GM19238 (cell line): ENCODE data around the gene ALDH3A1.
A peak's percentile ranks its signal among the peaks of the same experiment; 100 is the strongest.
"Not testable (repeated sequence)": the region's sequence is repeated elsewhere in the genome, so short reads cannot be mapped to it uniquely, and the experiment has no call there.

ENCODE experiments used
- DNase-seq: peaks from one replicate; pipeline ENCODE4 v3.0.0; 2011; ENCODE audit warnings: low spot score; ENCODE audit not compliant: insufficient read length

Gene ALDH3A1

GRCh38 chr17:19747829-19748806 lies at the start of gene ALDH3A1:
Gene ALDH3A1 (minus strand): TSS chr17:19748298. CDS start chr17:19745129, 3,169 bp downstream.
- no peak for DNase-seq

DNA sequence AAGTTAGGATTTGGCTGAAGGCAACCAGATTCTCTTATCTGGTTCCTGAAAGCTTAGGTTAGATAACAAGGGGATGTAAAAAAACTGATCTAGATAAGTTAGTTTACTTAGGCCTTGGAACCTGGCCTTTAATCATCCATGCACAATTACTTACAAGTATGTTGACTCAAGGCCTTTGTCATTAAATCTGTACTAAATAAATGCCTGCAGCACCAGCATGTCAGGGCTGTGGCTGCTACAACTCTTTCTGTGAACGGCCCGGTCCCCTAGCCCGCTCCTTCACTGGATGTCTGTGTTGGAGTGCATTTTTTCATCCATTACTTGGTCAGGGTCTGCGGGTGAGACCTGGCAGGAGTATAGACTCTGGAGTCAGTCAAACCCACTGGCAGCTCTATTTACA lies 48.4 kb upstream of the ALDH3A1 start:
- no peak for DNase-seq

DNA sequence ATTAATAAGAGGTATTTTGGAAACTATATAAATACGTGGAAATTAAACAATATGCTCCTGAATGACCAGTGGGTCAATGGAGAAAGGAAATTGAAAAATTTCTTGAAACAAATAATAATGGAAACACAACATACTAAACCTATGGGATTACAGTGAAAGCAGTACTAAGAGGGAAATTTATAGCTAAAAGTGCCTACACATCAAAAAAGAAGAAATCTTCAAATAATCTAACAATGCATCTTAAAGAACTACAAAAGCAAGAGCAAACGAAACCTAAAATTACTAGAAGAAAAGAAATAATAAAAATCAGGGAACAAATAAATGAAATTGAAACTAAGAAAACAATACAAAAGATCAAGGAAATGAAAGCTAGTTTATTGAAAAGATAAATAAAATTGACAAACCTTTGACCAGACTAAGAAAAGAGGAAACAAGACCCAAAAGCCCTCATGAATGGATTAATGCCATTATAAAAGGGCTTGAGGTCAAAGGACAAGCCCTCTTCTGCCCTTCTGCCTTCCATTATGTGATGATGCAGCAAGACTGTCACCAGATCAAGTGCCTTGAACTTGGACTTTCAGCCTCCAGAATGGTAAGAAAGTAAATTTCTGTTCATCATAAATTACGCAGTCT lies 43.9 kb upstream of the ALDH3A1 start:
- no peak for DNase-seq

GRCh38 chr17:19787733-19788357 lies 39.7 kb upstream of the ALDH3A1 start:
- no peak for DNase-seq

GRCh38 chr17:19785854-19786253 lies 37.8 kb upstream of the ALDH3A1 start:
- DNase-seq, result no peak

DNA sequence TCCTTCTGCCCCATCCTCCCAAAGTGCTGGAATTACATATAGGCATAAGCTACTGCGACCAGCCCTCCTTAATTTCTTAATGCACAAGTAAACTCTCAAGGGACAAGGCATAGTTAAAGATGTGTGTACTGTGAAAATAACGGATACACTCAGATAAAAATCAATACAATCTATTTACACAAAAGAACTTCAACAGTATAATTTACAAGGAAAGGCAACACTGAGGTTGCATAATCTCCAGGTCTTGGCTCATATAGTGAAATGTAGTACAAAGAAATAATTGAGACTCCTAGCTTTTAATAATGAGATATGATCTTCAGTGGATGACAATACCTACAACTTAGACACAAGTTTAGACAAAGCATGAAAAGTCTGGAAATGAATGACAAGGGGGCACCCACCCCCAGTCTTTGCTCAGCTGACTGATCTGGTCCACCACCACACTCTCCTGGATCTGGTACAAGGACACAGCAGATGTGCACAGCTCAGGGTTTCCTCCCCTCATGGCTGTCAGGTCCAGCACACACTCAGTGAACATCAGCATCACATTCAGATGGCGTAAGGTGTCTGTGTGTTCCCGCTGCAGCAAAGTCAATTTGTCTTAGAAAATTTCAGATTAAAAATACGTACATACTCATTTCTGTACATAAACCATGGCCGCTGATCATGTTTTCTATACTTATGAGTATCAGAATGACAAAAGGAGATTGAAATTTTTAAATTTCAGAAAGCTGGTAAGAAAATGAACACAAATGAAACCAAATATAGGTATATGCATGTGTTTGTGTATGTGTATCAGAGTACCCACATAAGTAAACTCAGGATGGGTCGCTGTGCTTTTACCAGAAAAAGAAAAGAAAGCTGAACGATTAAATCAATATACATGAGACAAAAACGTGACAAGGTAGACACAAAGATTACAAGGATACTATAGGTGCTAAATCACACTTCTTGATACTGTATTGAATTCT lies 33.7 kb upstream of the ALDH3A1 start:
- no peak for DNase-seq

DNA sequence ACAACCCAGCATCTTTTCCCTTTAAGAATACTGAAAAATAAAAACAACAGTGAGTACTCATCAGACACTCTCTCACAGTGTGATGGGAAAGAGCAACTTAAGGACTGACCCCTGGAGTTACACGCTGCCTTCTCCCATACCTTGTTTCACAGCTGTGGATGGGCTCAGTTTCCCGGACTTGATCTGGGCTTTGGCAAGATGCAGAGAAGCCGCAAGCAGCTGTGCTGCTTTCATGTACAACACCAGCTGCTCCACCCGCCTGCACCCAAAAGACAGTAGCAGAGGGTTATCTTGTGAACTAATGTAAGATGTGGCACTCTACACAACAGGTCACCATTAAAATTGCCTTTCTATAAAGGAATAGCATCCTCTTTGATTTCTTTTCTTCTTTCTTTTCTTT lies 32.7 kb upstream of the ALDH3A1 start:
- no peak for DNase-seq

DNA sequence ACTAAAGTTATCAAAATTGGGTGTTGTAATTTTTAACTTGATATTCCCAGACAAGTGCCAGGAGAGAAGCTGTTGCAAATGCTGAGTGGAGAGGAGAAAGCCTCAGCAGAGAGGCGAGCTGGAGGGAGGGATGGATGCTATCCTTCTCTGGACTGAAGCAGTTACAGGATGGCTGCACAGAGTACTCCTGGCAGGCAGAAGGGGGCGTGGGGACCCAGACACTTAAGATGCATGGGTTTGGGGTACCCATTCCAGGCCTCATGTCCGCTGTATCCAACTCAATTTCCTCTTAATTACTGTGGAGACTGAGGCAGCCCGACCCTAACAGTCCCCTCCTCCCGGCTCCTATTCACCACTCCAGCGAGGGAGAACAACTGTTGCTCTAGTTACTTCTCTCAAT lies 25.4 kb upstream of the ALDH3A1 start:
- no peak for DNase-seq

DNA sequence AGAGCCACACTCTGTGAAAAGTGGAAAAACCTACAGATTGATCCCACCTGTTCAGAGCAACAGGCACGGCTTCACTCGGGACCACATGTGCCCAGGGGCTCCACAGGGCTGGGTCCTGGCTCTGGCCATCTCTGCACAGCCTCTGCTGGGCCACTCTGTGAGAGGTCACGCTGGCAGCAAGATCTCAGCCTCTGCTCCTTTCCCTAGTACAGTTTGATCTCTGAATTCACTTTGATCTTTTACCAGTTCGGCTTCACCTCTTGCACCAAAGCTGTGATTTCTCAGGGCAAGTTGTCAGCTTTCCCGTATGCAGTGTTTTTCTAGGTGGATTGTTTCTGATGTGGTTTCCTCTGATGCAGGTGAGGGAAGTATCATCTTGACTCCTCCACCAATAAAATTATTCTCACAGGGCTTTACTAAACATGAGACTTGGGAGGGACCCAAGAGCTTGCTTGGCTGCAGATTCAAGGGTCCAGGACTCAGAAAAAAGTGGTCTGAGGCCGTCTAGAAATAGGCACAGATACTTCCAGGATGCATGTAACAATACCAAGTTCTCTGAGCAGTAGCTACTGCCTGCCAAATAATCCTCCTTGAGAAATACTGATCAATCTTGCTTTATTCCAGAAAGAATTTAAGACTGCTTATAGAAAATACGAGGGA lies 24.0 kb upstream of the ALDH3A1 start:
- no peak for DNase-seq

- DNase-seq, result no peak
Observed at GRCh38 chr17:19770985-19771735, 23.1 kb upstream of the ALDH3A1 start.

GRCh38 chr17:19769946-19770652 lies 22.0 kb upstream of the ALDH3A1 start:
- no peak for DNase-seq

DNA sequence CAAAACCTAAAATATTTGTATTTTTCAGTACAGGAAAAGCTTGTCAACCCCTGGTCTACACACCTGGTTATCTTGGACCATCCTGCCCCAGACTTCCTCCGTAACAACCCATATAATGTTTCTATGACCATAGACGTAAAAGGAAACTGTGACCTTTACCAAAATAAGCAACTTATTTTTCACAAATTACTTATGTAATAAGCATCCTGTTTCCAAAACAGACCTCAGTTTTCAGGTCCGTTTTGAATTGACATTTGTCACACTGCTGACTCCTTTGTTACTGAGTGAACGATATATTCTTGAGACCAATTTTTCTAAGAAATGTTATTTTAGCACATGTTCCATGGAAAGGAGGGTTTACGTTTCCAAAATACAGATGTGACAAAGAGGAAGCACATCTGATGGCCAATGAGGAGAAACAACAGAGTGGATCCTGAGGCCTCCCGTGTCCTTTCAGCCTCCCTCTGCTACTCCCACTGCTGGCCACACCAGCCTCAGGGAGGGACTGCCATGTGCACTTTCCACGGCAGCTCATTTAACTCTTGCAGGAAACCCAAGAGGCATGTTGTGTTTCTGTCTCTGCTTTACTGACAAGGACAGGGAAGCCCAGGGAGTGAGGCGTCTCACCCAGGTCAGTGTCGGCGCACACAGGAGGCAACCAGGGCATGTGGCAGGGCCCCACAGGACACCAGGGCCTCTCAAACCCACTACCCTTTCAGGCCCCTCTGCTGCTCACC lies 20.1 kb upstream of the ALDH3A1 start:
- no peak for DNase-seq

DNA sequence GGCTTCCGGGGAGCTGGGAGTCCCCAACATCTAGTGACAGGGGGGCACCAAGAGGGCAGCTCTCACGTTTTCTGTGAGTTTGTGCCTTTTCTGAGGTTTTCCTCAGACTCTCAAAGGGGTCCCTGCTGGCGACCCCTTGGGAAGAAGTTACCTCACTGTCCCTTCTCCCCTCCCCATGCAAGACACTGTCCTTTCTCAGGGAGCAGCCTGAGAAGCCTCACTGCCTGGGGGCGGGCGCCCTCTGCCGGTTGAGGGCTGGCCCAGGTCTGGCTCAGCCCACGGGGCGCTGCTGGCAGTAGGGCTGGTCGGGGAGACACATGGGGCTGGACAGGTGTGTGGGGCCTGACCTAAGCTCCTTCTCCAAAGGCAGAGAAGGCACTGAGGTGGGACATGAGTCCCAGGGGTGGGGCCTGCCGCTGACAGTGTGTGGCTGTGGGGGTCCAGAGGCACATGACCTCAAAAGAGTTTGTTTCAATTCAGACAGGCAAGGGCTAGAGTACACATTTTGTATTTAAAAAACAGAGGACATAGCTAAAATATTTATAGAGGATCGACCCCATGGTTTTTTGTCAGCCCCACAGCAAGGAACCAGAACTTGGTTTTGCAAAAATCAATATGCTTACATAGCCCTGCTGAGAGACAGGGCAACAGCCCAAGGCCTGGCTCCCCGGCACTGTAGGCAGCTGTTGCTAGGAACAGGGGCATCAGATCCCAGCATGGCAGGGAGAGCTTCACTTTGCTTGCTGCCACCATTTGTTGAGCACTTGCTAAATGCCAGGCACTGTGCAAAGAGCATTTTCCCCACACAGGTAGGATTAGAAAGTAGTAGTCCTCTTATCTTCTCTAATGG lies 18.5 kb upstream of the ALDH3A1 start:
- DNase-seq, result peak; percentile 79

GRCh38 chr17:19766016-19766415 lies 17.9 kb upstream of the ALDH3A1 start:
- no peak for DNase-seq

DNA sequence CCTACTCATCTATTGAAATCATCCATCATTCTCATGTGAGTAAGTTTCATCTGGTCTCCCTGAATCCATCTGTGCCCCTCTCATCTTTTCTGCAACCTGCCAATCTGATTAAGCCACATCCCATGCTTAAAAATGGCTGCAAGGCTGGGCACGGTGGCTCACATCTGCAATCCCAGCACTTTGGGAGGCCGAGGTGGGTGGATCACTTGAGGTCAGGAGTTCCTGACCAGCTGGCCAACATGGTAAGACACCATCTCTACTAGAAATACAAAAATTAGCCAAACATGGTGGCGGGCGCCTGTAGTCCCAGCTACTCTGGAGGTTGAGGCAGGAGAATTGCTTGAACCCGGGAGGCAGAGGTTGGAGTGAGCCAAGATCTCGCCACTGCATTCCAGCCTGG lies 15.9 kb upstream of the ALDH3A1 start:
- DNase-seq, result not testable (repeated sequence)

DNA sequence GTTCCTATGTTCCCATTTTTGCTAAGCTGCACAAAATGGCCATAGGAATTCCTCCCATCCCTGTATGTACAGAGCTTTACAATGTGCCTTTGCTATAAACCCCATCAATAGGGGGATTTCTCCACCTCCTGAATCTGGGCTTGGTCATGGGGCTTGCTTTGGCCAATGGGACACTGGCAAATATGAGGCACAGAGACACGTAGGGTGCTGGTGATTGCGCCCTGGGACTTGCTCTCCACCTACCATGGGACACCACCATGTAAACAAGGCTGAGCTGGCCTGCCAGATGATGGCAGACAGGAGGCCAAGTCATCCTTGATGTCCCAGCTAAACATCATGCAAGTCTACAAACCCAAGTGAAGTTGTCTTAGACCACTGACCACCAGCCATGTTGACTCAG lies 15.3 kb upstream of the ALDH3A1 start:
- no peak for DNase-seq

DNA sequence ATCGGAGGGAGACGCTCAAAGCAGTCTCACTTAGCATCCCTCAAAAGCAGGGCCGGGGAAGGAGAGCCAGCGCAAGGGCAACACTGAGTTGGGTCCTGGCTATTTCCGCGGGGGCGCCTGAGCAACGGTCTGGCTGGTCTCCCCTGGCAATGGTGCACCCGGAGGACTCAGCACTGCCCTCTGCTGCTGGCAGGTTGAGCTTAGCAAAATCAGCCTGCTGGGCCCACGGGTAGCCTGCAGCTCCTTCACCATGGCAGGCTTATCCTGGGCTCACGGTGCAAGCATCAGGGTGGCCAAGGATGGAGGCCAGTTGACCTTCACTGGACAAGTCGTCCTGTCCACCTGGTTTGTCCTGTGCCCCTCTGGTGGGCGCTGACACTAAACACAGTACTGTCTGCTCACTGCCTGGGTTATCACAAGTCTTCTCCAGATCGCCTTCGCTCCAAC lies 14.4 kb upstream of the ALDH3A1 start:
- peak; percentile 76 for DNase-seq
